Activated CD8-positive, alpha-beta memory T cell treated with anti-CD3 and anti-CD28 coated beads for 24 hours (primary cell): Measurements from ENCODE around the gene INTS12.

ENCODE experiments used
- DNase-seq: peaks from one replicate; pipeline ENCODE4 v3.0.0-alpha.2; 2020

The INTS12 gene

GRCh38 chr4:105679186-105679585 lies 29.3 kb downstream of the INTS12 start:
- no peak for DNase-seq

- DNase-seq: no peak
These were observed 30.8 kb downstream of the INTS12 start for GRCh38 chr4:105677709-105678108.

- DNase-seq: no peak
These were observed 34.5 kb downstream of the INTS12 start for GRCh38 chr4:105674011-105674410.

GRCh38 chr4:105671301-105671700 lies 37.2 kb downstream of the INTS12 start:
- DNase-seq: no peak

GRCh38 chr4:105670684-105671083 lies 37.8 kb downstream of the INTS12 start:
- no peak for DNase-seq

GRCh38 chr4:105666693-105667092 lies 41.8 kb downstream of the INTS12 start:
- no peak for DNase-seq

- DNase-seq: no peak
These were observed 45.4 kb downstream of the INTS12 start for GRCh38 chr4:105662935-105663675.

GRCh38 chr4:105661028-105661427 lies 47.5 kb downstream of the INTS12 start:
- DNase-seq: no peak

- DNase-seq: no peak
These were observed 49.3 kb downstream of the INTS12 start for GRCh38 chr4:105659190-105659589.

GRCh38 chr4:105657117-105657765 lies 51.2 kb downstream of the INTS12 start:
- no peak for DNase-seq

- no peak for DNase-seq
These were observed 56.1 kb downstream of the INTS12 start for GRCh38 chr4:105652286-105652888.

GRCh38 chr4:105651884-105652283 lies 56.6 kb downstream of the INTS12 start:
- no peak for DNase-seq

- DNase-seq: no peak
These were observed 58.3 kb downstream of the INTS12 start for GRCh38 chr4:105650190-105650589.

GRCh38 chr4:105645440-105645839 lies 63.0 kb downstream of the INTS12 start:
- no peak for DNase-seq

- no peak for DNase-seq
These were observed 64.2 kb downstream of the INTS12 start for GRCh38 chr4:105644257-105644656.

- no peak for DNase-seq
These were observed 66.6 kb downstream of the INTS12 start for GRCh38 chr4:105641845-105642244.

GRCh38 chr4:105637408-105638176 lies 70.9 kb downstream of the INTS12 start:
- no peak for DNase-seq

GRCh38 chr4:105634402-105635080 lies 73.9 kb downstream of the INTS12 start:
- no peak for DNase-seq

GRCh38 chr4:105633241-105633640 lies 75.2 kb downstream of the INTS12 start:
- DNase-seq: no peak
